ENCODE data around the gene RBM39.

RBM39 gene

DNA sequence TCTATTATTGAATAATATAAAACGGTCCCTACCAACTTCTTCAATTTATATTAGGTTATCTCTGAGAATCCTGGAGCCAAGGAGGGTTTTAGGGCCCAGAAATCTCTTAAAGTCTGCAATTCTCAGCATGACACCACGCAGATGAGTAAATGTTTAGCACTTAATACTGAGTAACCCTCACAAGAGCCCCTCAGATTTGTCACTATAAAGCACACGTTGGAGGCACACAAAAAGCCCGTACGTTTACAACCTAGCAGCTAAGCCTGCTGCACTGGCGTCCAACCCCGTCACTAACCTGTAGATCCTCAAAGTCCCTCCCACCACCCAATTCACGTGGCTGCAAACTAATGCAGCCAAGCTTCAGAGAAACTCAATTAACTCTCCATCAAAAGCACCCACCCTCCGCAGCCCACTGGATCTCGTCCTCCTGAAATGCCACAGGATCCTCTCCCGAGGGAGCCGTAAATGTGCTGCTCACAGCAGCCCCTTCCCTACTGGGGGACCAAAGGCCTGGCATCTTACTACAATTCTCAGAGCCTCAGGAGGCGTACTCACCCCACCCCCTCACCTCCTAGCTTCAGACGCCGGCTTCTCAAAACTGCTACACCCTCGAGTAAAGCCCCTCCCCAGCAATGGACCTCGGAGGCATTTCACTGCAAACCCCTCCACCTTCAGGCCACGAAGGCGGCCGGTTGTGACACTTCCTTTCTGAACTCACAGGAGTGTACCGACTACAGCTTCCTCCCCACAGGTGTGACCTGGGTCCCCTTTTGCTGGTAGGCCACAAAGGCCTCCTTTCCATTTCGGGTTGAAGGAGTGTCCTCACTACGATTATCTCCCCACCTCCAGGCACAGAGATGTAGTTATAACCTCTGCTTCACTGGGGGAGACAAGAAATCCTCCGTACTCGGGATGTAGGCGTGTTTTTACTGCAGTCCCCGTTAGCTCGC is 78.3 kb downstream of the RBM39 start:
- Histone ChIP-seq H3K18ac (ENCODE audit: low read length) (peak overlapping the region; percentile 98), H3K23ac (ENCODE audit: low read depth, low read length, poor library complexity) (peak overlapping the region; percentile 97), H3K4me2 (ENCODE audit: insufficient read depth, low read length, poor library complexity, severe bottlenecking) (peak overlapping the region; percentile 66), H2BK5ac (ENCODE audit: low read length) (peak overlapping the region; percentile 96), H3K4me1 (ENCODE audit: control insufficient read depth in 2 of 2, insufficient read depth in 1 of 2, low read depth in 1 of 2, low read length in 2 of 2) (peaks cover 3 to 7% of the 10 kb centered on the region in 2 donors), H3K14ac (ENCODE audit: low read length) (no peak overlapping the region), H2BK15ac (ENCODE audit: low read length) (no peak overlapping the region), H3K4me3 (ENCODE audit: low read length in 2 of 2) (peak overlapping the region; percentile 91 to 93), H3K27me3 (ENCODE audit: control insufficient read depth in 3 of 3, insufficient read depth in 3 of 3, low read depth in 1 of 3, low read length in 3 of 3) (no peaks in the 10 kb centered on the region), H4K91ac (ENCODE audit: low read depth, low read length, poor library complexity) (no peak overlapping the region), H3K9ac (ENCODE audit: low read depth, low read length, poor library complexity) (peak overlapping the region; percentile 99), H2BK12ac (ENCODE audit: low read length) (no peak overlapping the region), H3K27ac (replicated peaks; ENCODE audit: low read length) (peak overlapping the region; percentile 82), H2BK120ac (ENCODE audit: low read depth, low read length) (no peak overlapping the region), H3K36me3 (replicated peaks in 1 of 2; ENCODE audit: control insufficient read depth in 2 of 2, insufficient read depth in 2 of 2, low read length in 2 of 2) (peaks cover 0 to 18% of the 10 kb centered on the region in 2 donors), H2AFZ (ENCODE audit: low read length) (peak overlapping the region; percentile 82), H2AK5ac (ENCODE audit: low read depth, low read length) (peak overlapping the region; percentile 42), H4K8ac (ENCODE audit: low read depth, low read length) (peak overlapping the region; percentile 83), H3K4ac (ENCODE audit: low read length) (no peak overlapping the region), H3K79me1 (ENCODE audit: low read depth, low read length) (no peaks in the 10 kb centered on the region), H3K9me3 (replicated peaks in 1 of 2; ENCODE audit: control insufficient read depth in 2 of 2, insufficient read depth in 1 of 2, low read depth in 1 of 2, low read length in 2 of 2) (peaks cover 0 to 12% of the 10 kb centered on the region in 2 donors)
- WGBS, 2 donors (ENCODE audit: extremely low coverage in 2 of 2, insufficient read length in 2 of 2, insufficient replicate concordance in 1 of 2) = no CpG with 5 or more reads among the region's 28 CpGs
- peak; percentile 33 for DNase-seq (ENCODE audit: low spot score)

DNA sequence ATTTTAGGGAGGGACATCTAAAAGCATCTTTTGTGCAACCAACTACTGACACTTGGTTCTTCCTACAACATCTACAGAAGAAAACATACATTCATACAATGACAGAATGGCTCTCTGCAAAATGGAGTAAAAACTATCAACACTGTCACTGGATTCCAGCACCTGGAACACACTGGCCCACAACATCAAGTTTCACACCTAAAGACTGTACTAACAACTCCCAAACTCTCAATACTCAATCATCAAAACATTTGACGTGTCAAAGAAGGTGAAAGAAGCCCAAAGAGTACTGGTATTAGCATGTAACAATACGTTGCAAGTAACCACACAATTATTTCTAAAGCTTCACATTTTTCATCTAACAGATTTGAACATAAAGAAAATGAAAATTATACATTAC is 79.5 kb downstream of the RBM39 start:
- no peak for DNase-seq (ENCODE audit: low spot score)
- H2AFZ ChIP-seq (ENCODE audit: low read length) = no peak overlapping the region
- no peak overlapping the region for H3K18ac ChIP-seq (ENCODE audit: low read length)
- no peak overlapping the region for H3K23ac ChIP-seq (ENCODE audit: low read depth, low read length, poor library complexity)
- WGBS, 2 donors (ENCODE audit: extremely low coverage in 2 of 2, insufficient read length in 2 of 2, insufficient replicate concordance in 1 of 2) = no CpG with 5 or more reads among the region's 2 CpGs
- no peak overlapping the region for H3K14ac ChIP-seq (ENCODE audit: low read length)
- no peak overlapping the region for H4K91ac ChIP-seq (ENCODE audit: low read depth, low read length, poor library complexity)
- no peak overlapping the region for H2BK120ac ChIP-seq (ENCODE audit: low read depth, low read length)
- H2AK5ac ChIP-seq (ENCODE audit: low read depth, low read length) = no peak overlapping the region
- no peaks in the 10 kb centered on the region for H3K27me3 ChIP-seq (ENCODE audit: control insufficient read depth in 3 of 3, insufficient read depth in 3 of 3, low read depth in 1 of 3, low read length in 3 of 3)
- no peaks in the 10 kb centered on the region for H3K79me1 ChIP-seq (ENCODE audit: low read depth, low read length)
- H2BK12ac ChIP-seq (ENCODE audit: low read length) = no peak overlapping the region
- H3K4me2 ChIP-seq (ENCODE audit: insufficient read depth, low read length, poor library complexity, severe bottlenecking) = no peak overlapping the region
- H3K4ac ChIP-seq (ENCODE audit: low read length) = no peak overlapping the region
- peaks cover 0 to 13% of the 10 kb centered on the region in 2 donors for H3K9me3 ChIP-seq (replicated peaks in 1 of 2; ENCODE audit: control insufficient read depth in 2 of 2, insufficient read depth in 1 of 2, low read depth in 1 of 2, low read length in 2 of 2)
- no peak overlapping the region for H3K27ac ChIP-seq (replicated peaks; ENCODE audit: low read length)
- H3K4me3 ChIP-seq (ENCODE audit: low read length in 2 of 2) = peak overlapping the region in 1 of 2 donors; percentile 91
- no peak overlapping the region for H3K9ac ChIP-seq (ENCODE audit: low read depth, low read length, poor library complexity)
- H4K8ac ChIP-seq (ENCODE audit: low read depth, low read length) = no peak overlapping the region
- H3K4me1 ChIP-seq (ENCODE audit: control insufficient read depth in 2 of 2, insufficient read depth in 1 of 2, low read depth in 1 of 2, low read length in 2 of 2) = peaks cover 3 to 7% of the 10 kb centered on the region in 2 donors
- H3K36me3 ChIP-seq (replicated peaks in 1 of 2; ENCODE audit: control insufficient read depth in 2 of 2, insufficient read depth in 2 of 2, low read length in 2 of 2) = peaks cover 0 to 19% of the 10 kb centered on the region in 2 donors
- H2BK5ac ChIP-seq (ENCODE audit: low read length) = no peak overlapping the region
- no peak overlapping the region for H2BK15ac ChIP-seq (ENCODE audit: low read length)

DNA sequence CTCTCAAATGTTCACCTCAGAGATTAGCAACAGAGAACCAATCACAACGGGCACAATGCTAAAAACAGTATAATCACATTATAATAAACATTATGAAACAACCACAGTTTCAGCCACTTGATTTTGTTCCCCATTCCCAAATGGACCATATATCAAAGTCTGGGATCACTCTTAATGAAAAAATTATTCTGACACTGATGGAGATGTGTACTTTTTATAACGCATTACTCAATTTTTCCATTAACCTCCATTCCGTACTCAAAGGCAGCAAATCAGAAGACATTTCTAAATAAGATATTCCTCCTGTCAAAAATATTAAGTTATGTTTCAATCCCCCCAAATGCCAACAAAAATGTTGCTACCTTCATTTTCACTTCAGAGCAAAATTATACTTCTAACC is 80.2 kb downstream of the RBM39 start:
- H4K8ac ChIP-seq (ENCODE audit: low read depth, low read length) = no peak overlapping the region
- no peak overlapping the region for H3K23ac ChIP-seq (ENCODE audit: low read depth, low read length, poor library complexity)
- H2AK5ac ChIP-seq (ENCODE audit: low read depth, low read length) = no peak overlapping the region
- no peak overlapping the region for H3K18ac ChIP-seq (ENCODE audit: low read length)
- peaks cover 0 to 25% of the 10 kb centered on the region in 2 donors for H3K36me3 ChIP-seq (replicated peaks in 1 of 2; ENCODE audit: control insufficient read depth in 2 of 2, insufficient read depth in 2 of 2, low read length in 2 of 2)
- no CpG with 5 or more reads among the region's 3 CpGs for WGBS, 2 donors (ENCODE audit: extremely low coverage in 2 of 2, insufficient read length in 2 of 2, insufficient replicate concordance in 1 of 2)
- H3K9ac ChIP-seq (ENCODE audit: low read depth, low read length, poor library complexity) = no peak overlapping the region
- no peak overlapping the region for H2BK120ac ChIP-seq (ENCODE audit: low read depth, low read length)
- H2AFZ ChIP-seq (ENCODE audit: low read length) = no peak overlapping the region
- no peak overlapping the region for H2BK12ac ChIP-seq (ENCODE audit: low read length)
- no peaks in the 10 kb centered on the region for H3K27me3 ChIP-seq (ENCODE audit: control insufficient read depth in 3 of 3, insufficient read depth in 3 of 3, low read depth in 1 of 3, low read length in 3 of 3)
- H3K4ac ChIP-seq (ENCODE audit: low read length) = no peak overlapping the region
- no peak for DNase-seq (ENCODE audit: low spot score)
- H4K91ac ChIP-seq (ENCODE audit: low read depth, low read length, poor library complexity) = no peak overlapping the region
- peaks cover 0 to 13% of the 10 kb centered on the region in 2 donors for H3K9me3 ChIP-seq (replicated peaks in 1 of 2; ENCODE audit: control insufficient read depth in 2 of 2, insufficient read depth in 1 of 2, low read depth in 1 of 2, low read length in 2 of 2)
- no peak overlapping the region for H3K27ac ChIP-seq (replicated peaks; ENCODE audit: low read length)
- no peak overlapping the region for H3K14ac ChIP-seq (ENCODE audit: low read length)
- peaks cover 3 to 7% of the 10 kb centered on the region in 2 donors for H3K4me1 ChIP-seq (ENCODE audit: control insufficient read depth in 2 of 2, insufficient read depth in 1 of 2, low read depth in 1 of 2, low read length in 2 of 2)
- H3K4me3 ChIP-seq (ENCODE audit: low read length in 2 of 2) = peak overlapping the region in 1 of 2 donors; percentile 91
- H3K4me2 ChIP-seq (ENCODE audit: insufficient read depth, low read length, poor library complexity, severe bottlenecking) = no peak overlapping the region
- H2BK15ac ChIP-seq (ENCODE audit: low read length) = no peak overlapping the region
- H3K79me1 ChIP-seq (ENCODE audit: low read depth, low read length) = no peaks in the 10 kb centered on the region
- H2BK5ac ChIP-seq (ENCODE audit: low read length) = no peak overlapping the region

DNA sequence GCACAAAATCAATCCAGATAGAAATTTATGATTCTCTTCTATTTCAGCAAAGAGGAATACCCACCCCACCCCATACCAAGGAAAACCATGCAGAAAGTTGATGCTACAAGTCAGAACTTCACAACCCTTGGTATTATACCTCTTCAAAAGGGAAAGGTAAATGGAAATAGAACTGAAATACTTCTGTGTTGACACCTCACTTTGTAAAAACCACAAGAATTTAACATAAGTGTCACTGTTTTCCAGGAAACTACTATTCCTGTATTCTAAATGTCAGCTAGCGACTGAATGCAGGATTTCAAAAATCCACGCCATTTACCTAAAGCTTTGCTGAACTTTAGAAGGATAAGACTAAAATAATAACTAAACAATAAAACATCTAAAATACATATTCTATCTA is 81.0 kb downstream of the RBM39 start:
- Histone ChIP-seq H4K8ac (ENCODE audit: low read depth, low read length) (no peak overlapping the region), H3K79me1 (ENCODE audit: low read depth, low read length) (no peaks in the 10 kb centered on the region), H3K14ac (ENCODE audit: low read length) (no peak overlapping the region), H2BK5ac (ENCODE audit: low read length) (no peak overlapping the region), H3K4me3 (ENCODE audit: low read length in 2 of 2) (no peak overlapping the region), H3K4ac (ENCODE audit: low read length) (no peak overlapping the region), H3K27ac (replicated peaks; ENCODE audit: low read length) (no peak overlapping the region), H2BK120ac (ENCODE audit: low read depth, low read length) (no peak overlapping the region), H2AK5ac (ENCODE audit: low read depth, low read length) (no peak overlapping the region), H3K23ac (ENCODE audit: low read depth, low read length, poor library complexity) (no peak overlapping the region), H3K9me3 (replicated peaks in 1 of 2; ENCODE audit: control insufficient read depth in 2 of 2, insufficient read depth in 1 of 2, low read depth in 1 of 2, low read length in 2 of 2) (peaks cover 0 to 16% of the 10 kb centered on the region in 2 donors), H2AFZ (ENCODE audit: low read length) (no peak overlapping the region), H3K4me2 (ENCODE audit: insufficient read depth, low read length, poor library complexity, severe bottlenecking) (no peak overlapping the region), H4K91ac (ENCODE audit: low read depth, low read length, poor library complexity) (no peak overlapping the region), H3K4me1 (ENCODE audit: control insufficient read depth in 2 of 2, insufficient read depth in 1 of 2, low read depth in 1 of 2, low read length in 2 of 2) (peaks cover 3 to 7% of the 10 kb centered on the region in 2 donors), H2BK15ac (ENCODE audit: low read length) (no peak overlapping the region), H3K9ac (ENCODE audit: low read depth, low read length, poor library complexity) (no peak overlapping the region), H3K36me3 (replicated peaks in 1 of 2; ENCODE audit: control insufficient read depth in 2 of 2, insufficient read depth in 2 of 2, low read length in 2 of 2) (peaks cover 0 to 34% of the 10 kb centered on the region in 2 donors), H3K18ac (ENCODE audit: low read length) (no peak overlapping the region), H3K27me3 (ENCODE audit: control insufficient read depth in 3 of 3, insufficient read depth in 3 of 3, low read depth in 1 of 3, low read length in 3 of 3) (no peaks in the 10 kb centered on the region), H2BK12ac (ENCODE audit: low read length) (no peak overlapping the region)
- no CpG with 5 or more reads among the region's 2 CpGs for WGBS, 2 donors (ENCODE audit: extremely low coverage in 2 of 2, insufficient read length in 2 of 2, insufficient replicate concordance in 1 of 2)
- DNase-seq (ENCODE audit: low spot score) = no peak
